Stimulated activated CD8-positive, alpha-beta memory T cell treated with anti-CD3 and anti-CD28 coated beads, Interleukin-2, amount 100 ng/mL, for 48 hours (primary cell): ENCODE data around the gene HHIPL2.
"Not testable (repeated sequence)": the region's sequence is repeated elsewhere in the genome, so short reads cannot be mapped to it uniquely, and the experiment has no call there.

Source experiments
- DNase-seq, 2 donors: peaks; one replicate each; pipeline ENCODE4 v3.0.0-alpha.2; 2020; ENCODE audit warnings: low read depth in 2 of 2

HHIPL2 gene

DNA sequence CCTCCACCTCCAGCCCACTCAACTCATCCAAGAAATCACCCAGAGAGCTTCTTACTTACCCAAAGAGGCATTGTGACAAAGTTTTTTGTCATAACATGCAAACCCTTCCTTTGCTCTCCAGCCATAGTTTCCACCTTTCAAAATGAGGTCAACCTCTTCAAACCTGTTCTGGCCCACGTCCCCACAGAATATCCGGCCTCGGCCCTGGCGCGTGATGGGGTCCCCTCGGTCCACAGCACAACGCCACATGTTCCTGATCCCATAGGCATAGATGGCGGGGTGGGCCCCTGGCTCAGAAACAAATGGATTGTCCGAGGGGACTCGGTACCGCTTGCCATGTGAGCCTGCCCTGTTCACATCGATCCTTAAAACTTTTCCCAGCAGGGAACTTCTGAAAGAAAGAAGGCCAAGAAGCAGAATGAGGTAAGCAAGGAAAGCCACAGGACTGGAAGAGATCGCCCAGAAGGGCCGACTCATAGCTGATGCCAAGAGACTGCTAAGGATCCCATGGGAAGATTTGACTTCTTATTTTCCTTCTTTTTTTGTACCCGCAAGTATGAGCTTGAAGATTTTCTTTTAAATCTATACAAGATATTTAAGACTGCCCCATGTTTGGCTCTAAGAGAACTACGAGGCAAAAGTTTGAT, 7.8 kb downstream of the HHIPL2 start:
- no peak for DNase-seq

DNA sequence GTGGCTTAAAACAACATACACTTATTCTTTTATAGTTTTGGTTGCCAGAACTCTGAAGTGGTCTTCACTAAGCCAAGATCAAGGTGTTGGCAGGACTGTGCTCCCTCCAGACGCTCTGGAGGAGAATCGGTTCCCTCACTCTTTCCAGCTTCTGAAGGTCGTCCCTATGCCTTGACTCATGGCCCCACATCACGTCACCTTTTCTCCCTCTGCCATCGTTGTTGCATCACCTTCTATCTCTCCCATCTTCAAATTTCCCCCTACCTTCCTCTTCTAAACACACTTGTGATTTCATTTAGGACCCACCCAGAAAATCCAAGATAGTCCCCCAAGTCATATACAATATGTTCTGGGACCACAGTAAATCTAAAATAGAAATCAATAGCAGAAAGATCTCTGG, 12.4 kb downstream of the HHIPL2 start:
- DNase-seq: no peak

DNA sequence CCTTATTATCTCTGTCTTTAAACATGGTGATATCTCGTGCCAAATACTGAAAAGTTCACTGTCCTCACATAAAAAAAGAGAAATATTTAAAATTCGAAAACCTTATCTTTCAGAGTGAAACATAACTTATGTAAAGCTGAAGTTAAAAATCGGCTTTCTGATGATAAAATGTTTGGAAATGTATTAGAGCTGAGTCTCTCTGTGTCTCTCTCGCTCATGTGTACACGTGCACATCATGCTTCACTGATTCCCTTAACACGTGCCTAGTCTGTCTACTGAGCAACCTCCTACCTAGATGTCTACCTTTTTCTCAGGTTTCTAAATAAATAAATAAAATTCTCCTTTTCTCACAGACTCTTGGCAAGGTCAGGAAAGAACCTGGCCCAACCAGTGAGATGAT, 17.1 kb downstream of the HHIPL2 start:
- DNase-seq: no peak

DNA sequence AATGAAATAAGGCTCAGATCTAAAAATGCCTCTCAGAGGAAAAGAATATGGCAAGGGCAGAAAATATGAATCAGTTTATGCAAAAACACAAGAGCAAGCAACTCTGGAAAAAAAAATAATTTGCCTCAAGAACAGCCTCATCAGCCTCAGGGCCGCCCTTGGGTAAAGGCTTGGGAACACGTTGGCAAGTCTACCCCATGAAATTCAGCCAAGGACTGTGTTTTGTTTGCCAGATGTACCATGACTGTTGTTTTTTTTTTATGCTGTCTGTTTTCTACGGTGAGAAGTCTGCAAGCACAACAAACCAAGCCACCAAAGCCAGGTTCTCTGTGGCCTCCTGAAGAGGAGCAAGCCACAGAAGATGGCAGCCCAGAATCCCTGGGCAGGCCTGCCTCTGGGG, 18.0 kb downstream of the HHIPL2 start:
- DNase-seq: no peak

DNA sequence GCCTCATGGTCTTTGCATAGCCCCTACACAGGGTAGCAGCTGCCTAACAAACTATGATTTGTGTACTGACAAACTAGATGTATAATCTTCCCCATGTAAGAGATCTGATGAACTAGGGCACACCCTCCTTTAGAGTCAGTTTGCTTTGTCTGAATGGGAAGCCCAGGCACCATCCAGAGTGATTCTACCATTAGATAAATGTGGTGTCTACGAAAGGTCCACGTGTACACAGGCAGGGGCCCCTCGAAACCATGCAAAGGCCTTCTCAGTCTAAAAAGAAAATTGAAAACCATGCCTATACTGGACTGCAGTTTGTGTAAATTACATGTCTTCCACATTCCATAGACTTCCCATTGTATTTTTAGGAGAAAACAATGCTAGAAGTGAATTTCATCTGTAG, 18.7 kb downstream of the HHIPL2 start:
- no peak for DNase-seq

DNA sequence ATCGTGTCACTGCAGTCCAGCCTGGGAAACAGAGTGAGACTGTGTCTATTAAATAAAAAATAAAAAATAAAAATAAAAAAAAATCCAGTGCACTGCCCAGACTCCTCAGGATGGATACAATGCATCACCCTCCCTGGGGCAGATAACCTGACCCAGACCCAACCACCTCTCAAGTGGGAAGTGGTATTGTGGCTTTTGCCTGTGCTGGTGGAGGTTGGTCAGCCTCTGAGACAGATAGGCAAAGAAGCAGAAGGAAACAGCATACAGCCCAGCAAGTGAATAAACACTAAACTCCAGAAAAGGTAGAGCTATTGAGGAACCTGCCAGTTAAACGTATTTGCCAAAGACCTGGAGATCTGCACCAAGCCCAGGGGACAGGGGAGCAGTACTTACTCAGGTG, 22.0 kb downstream of the HHIPL2 start:
- DNase-seq: no peak

DNA sequence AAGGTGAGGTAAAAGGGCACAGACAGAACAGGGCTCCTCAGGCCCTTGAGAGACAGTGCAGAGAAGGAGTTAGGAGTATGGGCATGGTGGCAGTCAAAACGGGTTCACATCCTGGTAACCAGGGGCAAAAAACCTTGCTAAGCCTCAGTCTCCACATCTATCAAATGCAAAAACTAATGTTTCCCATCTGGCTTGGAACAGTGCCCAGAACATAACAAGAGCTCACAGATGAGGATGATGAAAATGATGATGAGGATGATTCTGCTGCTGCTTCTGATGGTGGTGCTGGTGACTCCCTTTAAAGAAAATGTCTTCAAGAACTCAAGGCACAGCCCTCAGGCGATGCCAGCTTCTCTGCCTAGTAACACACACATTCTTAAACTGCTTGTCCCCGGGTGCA, 24.1 kb downstream of the HHIPL2 start:
- no peak for DNase-seq

DNA sequence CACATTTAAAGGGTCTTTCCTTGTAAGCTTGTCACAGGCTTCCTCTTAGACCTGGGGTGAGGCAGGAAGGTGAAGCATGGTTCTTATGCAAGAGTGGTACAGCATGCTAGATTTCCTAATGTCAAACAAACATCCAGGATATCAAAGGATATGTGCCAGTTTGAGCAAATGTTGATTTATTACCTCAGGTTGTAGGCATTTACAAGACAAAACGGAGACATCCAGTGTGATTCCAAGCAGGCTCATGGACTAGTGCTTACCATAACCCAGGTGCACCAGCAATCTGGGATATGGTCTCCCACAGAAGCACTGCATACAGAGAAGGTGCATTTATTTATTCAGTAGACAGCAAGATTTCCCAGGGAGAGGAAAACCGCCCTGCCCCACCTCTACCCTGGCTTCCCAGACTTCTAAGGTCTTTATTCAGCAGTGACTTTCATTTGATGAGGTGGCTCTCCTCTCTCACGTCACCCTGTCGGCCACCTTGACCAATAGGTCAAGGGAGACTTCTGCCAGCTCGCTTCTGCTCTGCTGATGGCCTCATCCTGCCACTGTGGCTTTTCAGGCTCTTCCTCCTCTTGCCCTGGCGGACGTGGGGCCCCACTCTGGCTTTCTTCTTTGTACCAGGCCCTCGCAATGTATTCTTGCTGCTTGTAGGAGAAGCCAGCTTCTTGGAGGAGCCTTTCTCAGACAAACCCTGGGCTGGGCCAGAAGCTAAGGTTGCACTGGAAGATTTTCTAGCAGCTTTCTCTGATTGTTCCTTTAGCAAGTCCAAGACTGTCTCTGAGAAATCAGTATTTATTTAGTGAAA, 25.6 kb downstream of the HHIPL2 start:
- no peak for DNase-seq

DNA sequence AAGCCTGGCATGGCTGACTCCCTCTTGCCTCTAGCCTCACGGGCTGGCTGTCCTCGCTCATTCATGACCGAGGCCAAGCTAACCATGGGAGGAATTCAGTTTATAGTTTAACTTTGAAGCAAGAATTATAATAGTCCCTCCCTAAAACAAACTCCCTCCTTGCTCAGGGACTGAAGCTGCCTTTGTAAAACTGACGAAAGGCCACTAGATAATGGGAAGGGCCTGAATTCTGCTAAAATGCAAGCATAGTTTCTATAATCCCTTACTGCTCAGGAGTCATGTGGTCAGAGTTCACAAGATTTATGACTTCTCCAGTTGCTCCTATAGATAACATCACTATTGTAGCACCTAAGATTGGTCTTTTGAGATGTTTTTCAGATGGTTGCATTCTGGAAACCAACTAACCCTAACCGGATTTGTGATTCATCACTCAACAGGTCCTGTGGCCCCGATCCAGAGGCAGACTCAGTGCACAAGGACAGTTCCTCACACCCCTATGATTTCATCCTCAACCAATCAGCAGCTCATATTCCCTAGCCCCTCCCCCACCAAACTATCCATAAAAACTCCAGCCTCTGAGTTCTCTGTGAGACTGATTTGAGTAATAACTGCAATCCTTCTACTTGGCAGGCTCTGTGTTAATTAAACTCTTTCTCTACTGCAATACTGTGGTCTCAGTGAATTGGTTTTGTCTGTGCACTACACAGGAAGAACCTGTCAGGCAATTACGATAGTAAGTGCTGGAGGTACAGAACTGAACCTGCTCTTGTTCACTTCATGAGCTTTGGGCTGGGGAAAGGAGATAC, 26.4 kb downstream of the HHIPL2 start:
- DNase-seq: no peak

DNA sequence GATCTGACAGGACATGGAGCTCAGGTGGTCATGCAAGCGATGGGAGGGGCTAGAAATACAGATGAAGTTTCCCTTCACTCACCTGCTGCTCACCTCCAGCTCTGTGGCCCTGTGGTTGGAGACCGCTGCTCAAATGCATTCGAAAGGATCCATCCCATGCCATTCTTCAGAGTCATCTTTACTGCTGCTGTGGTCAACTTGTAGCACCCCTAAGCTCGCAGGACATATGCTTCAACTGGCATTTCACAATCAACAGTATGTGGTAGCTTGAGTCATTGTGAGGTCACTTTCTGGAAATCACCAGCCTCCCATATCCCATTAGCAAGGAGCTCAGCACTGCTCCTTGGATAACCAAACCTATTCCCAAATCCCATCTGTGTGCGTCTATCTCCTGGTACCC, 58.4 kb downstream of the HHIPL2 start:
- DNase-seq: not testable (repeated sequence)

DNA sequence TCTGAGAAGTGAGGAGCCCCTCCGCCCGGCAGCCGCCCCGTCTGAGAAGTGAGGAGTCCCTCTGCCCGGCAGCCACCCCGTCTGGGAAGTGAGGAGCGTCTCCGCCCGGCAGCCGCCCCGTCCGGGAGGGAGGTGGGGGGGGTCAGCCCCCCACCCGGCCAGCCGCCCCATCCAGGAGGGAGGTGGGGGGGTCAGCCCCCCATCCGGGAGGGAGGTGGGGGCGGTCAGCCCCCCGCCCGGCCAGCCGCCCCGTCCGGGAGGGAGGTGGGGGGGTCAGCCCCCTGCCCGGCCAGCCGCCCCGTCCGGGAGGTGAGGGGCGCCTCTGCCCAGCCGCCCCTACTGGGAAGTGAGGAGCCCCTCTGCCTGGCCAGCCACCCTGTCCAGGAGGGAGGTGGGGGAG, 60.1 kb downstream of the HHIPL2 start:
- not testable (repeated sequence) for DNase-seq

DNA sequence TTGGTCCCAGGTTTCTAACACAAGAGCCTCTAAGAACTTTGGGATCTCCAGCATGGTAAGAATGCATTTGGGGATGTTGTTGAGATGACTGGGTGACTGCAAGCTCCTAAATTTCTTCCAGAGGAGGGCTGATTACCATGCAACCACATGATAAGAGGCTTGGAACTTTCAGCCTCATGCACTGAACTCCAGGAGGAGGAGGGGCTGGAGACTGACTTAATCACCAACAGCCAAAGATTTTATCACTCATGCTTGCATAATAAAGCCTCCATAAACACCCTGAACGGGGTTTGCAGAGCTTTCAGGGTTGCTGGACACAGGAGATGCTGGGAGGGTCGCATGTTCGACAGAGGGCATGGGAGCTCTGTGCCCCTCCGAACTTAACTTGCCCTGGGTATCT, 63.9 kb downstream of the HHIPL2 start:
- DNase-seq: not testable (repeated sequence)

DNA sequence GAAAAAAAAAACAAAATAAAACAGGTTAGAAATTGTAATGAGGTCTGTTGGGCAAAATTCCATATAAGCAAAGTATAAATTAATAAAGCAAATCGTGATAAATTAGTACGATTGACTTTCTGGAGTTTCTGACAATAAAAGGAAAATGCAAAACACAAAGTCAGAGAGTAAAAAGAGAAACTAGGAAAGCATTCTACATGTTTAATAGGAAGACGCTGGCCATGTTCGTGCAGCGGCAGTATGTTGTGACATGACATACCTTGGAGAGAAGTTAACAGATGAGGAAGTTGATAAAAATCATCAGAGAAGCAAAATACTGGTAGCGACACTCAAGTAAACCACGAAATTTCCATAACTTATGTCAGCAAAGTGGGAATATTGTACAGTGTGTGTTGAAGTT, 68.3 kb downstream of the HHIPL2 start:
- not testable (repeated sequence) for DNase-seq

DNA sequence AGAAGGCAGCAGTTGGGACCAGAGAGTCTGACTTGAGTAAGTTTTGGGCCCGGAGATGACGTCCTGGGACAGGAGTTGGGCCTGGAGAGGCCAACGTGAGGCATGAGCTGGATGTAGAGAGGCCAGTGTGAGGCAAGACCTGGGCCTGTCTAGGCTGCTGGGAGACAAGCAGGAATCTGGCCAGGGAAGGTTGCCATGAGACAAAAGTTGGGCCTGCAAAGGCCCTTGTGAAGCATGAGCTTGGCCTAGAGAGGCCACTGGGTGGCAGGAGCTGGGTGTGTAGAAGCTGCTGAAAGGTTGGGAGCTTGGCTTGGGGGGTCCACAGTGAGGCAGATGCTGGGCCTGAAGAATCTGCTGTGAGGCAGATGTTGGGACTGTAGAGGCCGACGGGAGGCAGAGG, 71.5 kb downstream of the HHIPL2 start:
- not testable (repeated sequence) for DNase-seq

DNA sequence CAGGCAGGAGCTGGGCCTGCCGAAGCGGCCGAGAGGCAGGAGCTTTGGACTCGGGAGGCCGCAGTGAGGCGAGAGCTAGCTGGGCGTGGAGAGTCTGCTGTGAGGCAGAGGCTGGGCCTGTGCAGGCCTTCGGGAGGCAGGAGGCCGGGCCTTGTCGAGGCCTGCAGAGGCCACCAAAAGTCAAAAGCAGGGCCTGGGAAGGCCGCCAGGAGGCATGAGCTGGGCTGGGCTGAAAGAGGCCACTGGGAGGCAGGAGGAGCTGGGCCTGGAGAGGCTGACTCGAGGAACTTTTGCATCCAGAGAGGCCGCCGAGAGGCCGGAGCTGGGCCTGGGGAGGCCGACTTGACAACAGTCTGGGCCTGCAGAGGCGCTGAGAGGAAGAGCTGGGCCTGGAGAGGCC, 74.2 kb downstream of the HHIPL2 start:
- DNase-seq: not testable (repeated sequence)

DNA sequence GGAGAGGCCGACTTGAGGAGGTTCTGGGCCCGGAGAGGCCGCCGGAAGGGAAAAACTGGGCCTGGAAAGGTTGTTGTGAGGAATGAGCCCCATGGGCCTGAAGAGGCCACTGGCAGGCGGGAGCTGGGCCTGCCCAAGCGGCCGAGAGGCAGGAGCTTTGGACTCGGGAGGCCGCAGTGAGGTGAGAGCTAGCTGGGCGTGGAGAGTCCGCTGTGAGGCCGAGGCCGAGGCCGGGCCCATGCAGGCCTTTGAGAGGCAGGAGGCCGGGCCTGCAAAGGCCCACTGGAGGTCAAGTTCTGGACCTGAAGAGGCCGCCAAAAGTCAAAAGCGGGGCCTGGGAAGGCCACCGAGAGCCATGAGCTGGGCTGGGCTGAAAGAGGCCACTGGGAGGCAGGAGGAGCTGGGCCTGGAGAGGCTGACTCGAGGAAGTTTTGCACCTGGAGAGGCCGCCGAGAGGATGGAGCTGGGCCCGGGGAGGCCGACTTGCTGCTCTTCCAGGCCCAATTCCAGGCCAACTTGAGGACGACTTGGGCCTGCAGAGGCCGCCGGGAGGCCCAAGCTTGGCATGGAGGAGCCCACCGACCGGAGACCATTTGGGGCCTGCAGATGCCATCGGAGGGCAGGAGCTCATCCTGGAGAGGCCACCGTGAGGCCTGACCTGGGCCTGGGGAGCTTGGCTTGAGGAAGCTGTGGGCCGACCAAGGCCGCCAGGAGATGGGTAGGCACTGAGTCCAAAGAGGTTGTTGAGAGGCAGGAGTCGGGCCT, 74.9 kb downstream of the HHIPL2 start:
- not testable (repeated sequence) for DNase-seq
